NCI-H345 treated with DMSO at 0.1 percent for 48 hours (cell line): ENCODE data around the gene DUOXA1.
"Not testable (repeated sequence)": the region's sequence is repeated elsewhere in the genome, so short reads cannot be mapped to it uniquely, and the experiment has no call there.

Source experiments
- DNase-seq: peaks from one replicate; lab custom pipeline; 2025; ENCODE audit not compliant: unreplicated experiment; lab: John Stamatoyannopoulos, UW

DUOXA1 gene

GRCh38 chr15:45093013-45093412 lies 36.7 kb downstream of the DUOXA1 start:
- no peak for DNase-seq

GRCh38 chr15:45091576-45091975 lies 38.1 kb downstream of the DUOXA1 start:
- no peak for DNase-seq

- no peak for DNase-seq
Observed at GRCh38 chr15:45091161-45091560, 38.5 kb downstream of the DUOXA1 start.

- DNase-seq, result no peak
Observed at GRCh38 chr15:45089712-45090373, 39.8 kb downstream of the DUOXA1 start.

- no peak for DNase-seq
Observed at GRCh38 chr15:45088801-45089711, 40.6 kb downstream of the DUOXA1 start.

DNA sequence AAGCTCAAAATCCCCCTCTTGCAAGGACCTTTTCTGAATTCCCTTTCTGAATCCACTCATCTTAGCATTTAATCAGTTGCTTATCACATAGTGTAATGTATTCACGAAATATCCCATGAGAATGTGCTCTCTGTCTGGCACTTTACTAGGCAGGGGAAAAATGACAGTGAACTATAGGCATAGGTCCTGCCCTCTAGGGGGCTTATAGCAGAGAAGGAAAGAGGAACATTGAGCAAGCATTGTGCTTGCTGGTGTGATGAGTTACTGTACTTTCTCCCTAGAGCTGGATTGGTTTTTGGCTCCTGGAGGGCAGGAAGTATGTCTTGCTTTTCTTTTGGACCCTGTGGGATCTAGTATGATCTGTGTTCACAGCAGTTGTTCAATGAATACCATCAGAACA lies 42.2 kb downstream of the DUOXA1 start:
- no peak for DNase-seq

- DNase-seq, result no peak
Observed at GRCh38 chr15:45084163-45084562, 45.5 kb downstream of the DUOXA1 start.

- DNase-seq, result no peak
Observed at GRCh38 chr15:45083223-45083622, 46.5 kb downstream of the DUOXA1 start.

DNA sequence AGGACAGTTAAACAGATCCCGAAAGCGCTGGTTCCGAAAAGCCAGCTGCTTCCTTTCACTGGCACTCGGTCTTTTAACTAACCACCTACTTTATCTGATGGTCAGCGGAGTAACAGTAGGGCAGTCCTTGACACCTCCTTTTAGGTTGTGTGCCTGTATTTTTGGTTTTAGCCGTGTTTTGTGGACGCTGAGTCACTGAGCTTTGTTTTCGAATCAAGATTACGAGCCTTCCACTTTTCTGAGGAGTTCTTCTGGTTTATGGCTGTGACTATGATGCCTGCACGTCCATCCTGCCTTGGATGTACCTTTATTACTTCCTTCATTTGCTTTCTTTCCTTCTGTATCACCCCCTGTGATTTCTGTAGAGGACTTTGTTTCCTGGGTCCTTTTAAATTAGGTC lies 47.3 kb downstream of the DUOXA1 start:
- not testable (repeated sequence) for DNase-seq

- not testable (repeated sequence) for DNase-seq
Observed at GRCh38 chr15:45080593-45080992, 49.1 kb downstream of the DUOXA1 start.

- DNase-seq, result not testable (repeated sequence)
Observed at GRCh38 chr15:45079628-45080246, 49.9 kb downstream of the DUOXA1 start.

- DNase-seq, result not testable (repeated sequence)
Observed at GRCh38 chr15:45079201-45079600, 50.5 kb downstream of the DUOXA1 start.

GRCh38 chr15:45077391-45077790 lies 52.3 kb downstream of the DUOXA1 start:
- DNase-seq, result not testable (repeated sequence)

DNA sequence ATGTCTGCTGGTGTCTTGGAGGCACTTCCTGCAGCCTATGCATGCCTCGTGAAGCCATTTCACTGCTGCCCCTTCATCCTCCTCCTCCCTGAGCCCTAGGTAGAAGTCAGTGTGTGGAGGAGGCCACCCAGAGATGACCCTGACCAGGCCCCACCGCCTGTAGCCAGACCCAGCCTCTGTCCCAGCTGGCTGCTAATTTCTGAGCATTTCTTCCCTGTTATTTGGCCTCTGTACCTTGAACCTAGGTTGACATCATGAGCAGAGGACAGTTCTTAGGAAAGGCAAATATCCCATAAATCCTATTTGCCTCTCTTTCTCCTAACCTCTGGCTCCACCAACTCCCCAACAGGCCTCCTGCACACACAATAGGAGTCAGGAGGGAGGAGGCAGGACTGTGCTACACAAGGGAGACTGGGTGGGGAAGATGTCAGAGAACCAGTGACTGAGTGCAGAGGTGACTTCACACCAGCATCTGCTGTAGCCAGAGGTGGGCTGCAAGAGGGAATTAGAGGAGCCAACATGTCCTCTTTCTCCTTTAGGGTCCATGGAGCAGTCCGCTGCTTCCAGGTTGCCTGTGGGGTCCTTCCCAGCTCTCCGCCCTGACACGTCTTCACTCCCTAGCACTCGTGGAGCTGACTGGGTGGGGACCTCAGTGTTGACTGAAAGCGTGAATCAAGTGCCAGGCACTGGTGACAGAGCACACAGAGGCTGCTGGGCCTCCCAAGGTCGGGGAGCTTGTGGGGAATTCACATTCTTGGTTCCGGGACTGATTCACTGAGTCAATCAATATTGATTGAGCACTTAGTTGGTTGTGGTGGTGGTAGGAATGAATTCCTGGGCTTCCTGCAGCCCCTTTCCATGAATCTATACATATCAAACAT lies 54.0 kb downstream of the DUOXA1 start:
- DNase-seq, result not testable (repeated sequence)

- not testable (repeated sequence) for DNase-seq
Observed at GRCh38 chr15:45073602-45074001, 56.1 kb downstream of the DUOXA1 start.

DNA sequence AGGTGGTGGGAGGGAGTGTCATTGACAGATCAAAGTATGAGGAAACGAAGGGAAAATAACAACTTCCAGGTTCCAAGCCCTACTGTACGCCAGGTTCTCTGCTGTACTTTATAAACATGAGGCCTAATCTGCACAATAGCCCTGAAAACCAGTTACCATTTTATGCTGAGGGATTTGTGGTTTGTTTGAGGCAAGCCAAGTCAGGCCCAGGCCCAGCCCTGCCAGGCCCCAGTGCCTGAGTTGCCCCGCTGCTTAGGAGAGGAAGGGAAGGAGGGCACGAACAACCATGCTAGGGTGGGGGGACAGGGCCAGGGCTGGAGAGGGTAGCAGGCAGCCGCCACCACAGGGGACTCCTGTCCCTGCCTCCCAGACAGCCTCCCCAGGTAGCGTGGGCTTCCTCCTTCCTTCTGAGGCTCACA lies 59.7 kb downstream of the DUOXA1 start:
- not testable (repeated sequence) for DNase-seq
